Pulmonary artery endothelial cell (primary cell): ENCODE measurements around the gene PTGDR2. TPM values are rescaled to one million over a fixed set of nuclear protein-coding genes. Genes with fewer than 3 reads are reported as not detected.

ENCODE experiments used
- DNase-seq: peaks from one replicate; pipeline ENCODE4 v3.0.0-alpha.2; 2011; ENCODE audit warnings: low read depth, low spot score
- total RNA-seq: library from RNA; depleted of rRNA; stranded (reverse); fragments of >200 nt; gene quantifications from 2 replicates; pipeline ENCODE4 v1.2.3, GENCODE V29; 2014

The PTGDR2 gene
- total RNA-seq, 1 donor from 2014 or later = under 0.01 TPM

- DNase-seq = no peak
These were observed 42.4 kb downstream of the PTGDR2 start for GRCh38 chr11:60813324-60813723.

GRCh38 chr11:60810569-60810968, 45.2 kb downstream of the PTGDR2 start:
- DNase-seq = peak; percentile 26

GRCh38 chr11:60810151-60810550, 45.6 kb downstream of the PTGDR2 start:
- no peak for DNase-seq

- DNase-seq = no peak
These were observed 46.1 kb downstream of the PTGDR2 start for GRCh38 chr11:60809691-60810090.

- no peak for DNase-seq
These were observed 46.5 kb downstream of the PTGDR2 start for GRCh38 chr11:60809249-60809648.

- DNase-seq = no peak
These were observed 52.3 kb downstream of the PTGDR2 start for GRCh38 chr11:60803273-60803936.

- DNase-seq = no peak
These were observed 54.6 kb downstream of the PTGDR2 start for GRCh38 chr11:60801194-60801593.

Other genes with a start within 250 kb of the PTGDR2 start
- gene MS4A8, start 156.3 kb downstream of the PTGDR2 start, total RNA-seq = not detected in 2 replicates
- not detected in 2 replicates for gene MS4A18, start 131.2 kb downstream of the PTGDR2 start, total RNA-seq
- gene MS4A15, start 99.1 kb downstream of the PTGDR2 start, total RNA-seq = not detected in 2 replicates
- not detected in 2 replicates for gene MS4A10, start 70.6 kb downstream of the PTGDR2 start, total RNA-seq
- 23.9 and 33.9 TPM in 2 replicates for gene CCDC86, start 13.8 kb downstream of the PTGDR2 start, total RNA-seq
- not detected in 2 replicates for gene ZP1, start 11.6 kb upstream of the PTGDR2 start, total RNA-seq
- gene PRPF19, start 50.6 kb upstream of the PTGDR2 start, total RNA-seq = 71.9 and 78.7 TPM in 2 replicates
- 70.9 and 95.5 TPM in 2 replicates for gene TMEM109, start 58.2 kb upstream of the PTGDR2 start, total RNA-seq
- 55.7 and 62.6 TPM in 2 replicates for gene TMEM132A, start 68.5 kb upstream of the PTGDR2 start, total RNA-seq
- 6.6 and 8.7 TPM in 2 replicates for gene SLC15A3, start 96.2 kb upstream of the PTGDR2 start, total RNA-seq
- gene CD6, start 115.7 kb upstream of the PTGDR2 start, total RNA-seq = not detected in 2 replicates
- not detected in 2 replicates for gene CD5, start 246.5 kb upstream of the PTGDR2 start, total RNA-seq